SK-N-MC (cell line): Measurements from ENCODE around the gene ARHGEF17.

Experiments used
- EZH2 ChIP-seq: fragments of 200-600 bp; sonication (generic); IDR thresholded peaks from one replicate; pipeline ENCODE4 v1.6.1; 2017; ENCODE audit warnings: antibody characterized with exemption
- POLR2AphosphoS5 ChIP-seq: IDR thresholded peaks from 2 replicates; pipeline ENCODE4 v1.6.1; 2012; ENCODE audit warnings: mild to moderate bottlenecking, low read depth, low read length, borderline replicate concordance

DNA sequence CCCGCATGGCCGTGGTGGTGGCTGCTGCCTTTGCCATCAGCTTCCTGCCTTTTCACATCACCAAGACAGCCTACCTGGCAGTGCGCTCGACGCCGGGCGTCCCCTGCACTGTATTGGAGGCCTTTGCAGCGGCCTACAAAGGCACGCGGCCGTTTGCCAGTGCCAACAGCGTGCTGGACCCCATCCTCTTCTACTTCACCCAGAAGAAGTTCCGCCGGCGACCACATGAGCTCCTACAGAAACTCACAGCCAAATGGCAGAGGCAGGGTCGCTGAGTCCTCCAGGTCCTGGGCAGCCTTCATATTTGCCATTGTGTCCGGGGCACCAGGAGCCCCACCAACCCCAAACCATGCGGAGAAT, 10.9 kb upstream of the ARHGEF17 start:
- TF ChIP-seq POLR2AphosphoS5, result no peak
- TF ChIP-seq EZH2, result no peak
